ENCODE measurements around the gene IER3. TPM values are rescaled to one million over a fixed set of nuclear protein-coding genes. Genes with fewer than 3 reads are reported as not detected.
A peak's percentile ranks its signal among the peaks of the same experiment; 100 is the strongest.

IER3 gene, protein sequence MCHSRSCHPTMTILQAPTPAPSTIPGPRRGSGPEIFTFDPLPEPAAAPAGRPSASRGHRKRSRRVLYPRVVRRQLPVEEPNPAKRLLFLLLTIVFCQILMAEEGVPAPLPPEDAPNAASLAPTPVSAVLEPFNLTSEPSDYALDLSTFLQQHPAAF
- 10 to 100 TPM; 16.0 to 17.0 TPM for total RNA-seq
- 1 to 10 TPM in 2 of 3 donors, under 1 TPM in 1; 0.58 to 1.8 (median 1.5) TPM for polyA plus RNA-seq
- total RNA-seq = 5.4 to 350 (median 17.4) reads per million in 6 experiments

DNA sequence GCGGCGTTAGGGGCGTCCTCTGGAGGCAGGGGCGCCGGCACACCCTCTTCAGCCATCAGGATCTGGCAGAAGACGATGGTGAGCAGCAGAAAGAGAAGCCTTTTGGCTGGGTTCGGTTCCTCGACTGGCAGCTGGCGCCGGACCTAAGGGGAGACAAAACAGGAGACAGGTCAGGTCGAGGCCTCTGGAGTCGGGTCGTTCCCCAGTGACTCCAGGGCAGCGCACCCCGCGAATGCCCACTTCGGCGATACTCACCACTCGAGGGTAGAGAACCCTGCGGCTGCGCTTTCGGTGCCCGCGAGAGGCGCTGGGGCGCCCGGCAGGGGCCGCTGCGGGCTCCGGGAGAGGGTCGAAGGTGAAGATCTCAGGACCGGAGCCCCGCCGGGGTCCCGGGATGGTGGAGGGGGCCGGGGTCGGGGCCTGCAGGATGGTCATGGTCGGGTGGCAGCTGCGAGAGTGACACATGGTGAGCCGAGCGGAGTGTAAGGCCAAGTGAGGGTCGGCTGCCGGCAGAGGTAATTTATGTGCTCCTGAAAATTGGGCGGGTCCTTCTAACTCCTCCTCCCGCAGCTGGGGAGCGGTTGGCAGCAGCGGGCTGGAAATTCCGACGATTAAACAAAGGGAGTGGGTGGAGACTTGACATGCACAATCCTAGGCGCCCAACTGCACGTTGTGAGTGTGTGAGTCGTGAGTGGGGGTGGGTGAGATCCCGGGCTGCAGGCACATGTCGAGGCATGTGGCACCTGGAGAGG lies at the start of gene IER3:
Gene IER3, minus strand, starts transcription at position 494 of the 752 bp plus-strand sequence. Its CDS starts 29 bp downstream, at position 465.
- H3K27me3 Mint-ChIP-seq = no peaks in the 10 kb centered on the region
- POLR2A ChIA-PET = interaction anchor here (0.7 to 2.3 kb wide), 15 partner anchors 10 to 140 kb away, joined by 3 to 10 read pairs (median 5); partner anchors contain the start of gene DDR1
- H3K27ac Mint-ChIP-seq = peak within 1 kb of the TSS; percentile 89 to 96 (median 92)
- H3K36me3 Mint-ChIP-seq = peaks cover 0 to 17% (median 8%) of the 10 kb centered on the region in 3 donors
- ATAC-seq = peak; percentile 70
- DNase-seq = peak; percentile 33 to 75 (median 64)
- peaks cover 41 to 66% (median 55%) of the 10 kb centered on the region in 4 donors for H3K4me1 Mint-ChIP-seq
- H3K4me3 Mint-ChIP-seq = peak within 1 kb of the TSS; percentile 85 to 97 (median 94)
- no peaks in the 10 kb centered on the region for H3K9me3 Mint-ChIP-seq

DNA sequence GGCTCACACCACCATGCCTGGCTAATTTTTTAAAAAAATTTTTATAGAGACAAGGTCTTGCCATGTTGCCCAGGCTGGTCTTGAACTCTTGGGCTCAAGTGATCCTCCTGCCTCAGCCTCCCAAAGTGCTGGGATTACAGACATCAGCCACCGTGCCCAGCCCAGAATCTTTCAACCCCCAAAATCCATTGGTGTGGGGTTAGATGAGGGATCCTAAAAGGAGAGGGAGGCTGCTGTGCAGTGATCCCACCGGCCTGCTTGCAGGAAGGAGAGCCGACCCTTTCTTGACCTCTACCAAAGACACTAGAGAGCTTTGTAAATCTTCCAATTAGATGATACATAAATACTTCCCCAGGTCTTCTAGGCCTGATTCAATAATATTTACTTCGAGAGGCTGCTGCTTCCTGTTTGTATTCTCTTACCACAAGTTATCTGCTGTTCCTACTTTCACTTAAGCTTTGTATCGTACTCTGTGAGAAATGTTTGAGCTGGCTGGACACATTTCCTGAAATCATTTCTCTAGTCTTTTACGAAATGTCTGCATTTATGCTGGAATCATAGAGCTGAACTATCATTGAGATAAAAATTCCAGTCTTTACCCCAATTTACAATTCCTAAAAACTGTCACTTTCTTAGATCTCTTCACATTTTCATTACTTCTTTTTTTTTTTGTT lies 49.3 kb upstream of the IER3 start:
- H3K36me3 Mint-ChIP-seq = no peaks in the 10 kb centered on the region
- POLR2A ChIA-PET = interaction anchor here (0.7 to 2.5 kb wide), 15 partner anchors 9 to 112 kb away, joined by 3 to 16 read pairs (median 7); partner anchors contain the start of genes FLOT1, IER3 and MDC1
- H3K27me3 Mint-ChIP-seq = no peaks in the 10 kb centered on the region
- H3K27ac Mint-ChIP-seq = peak overlapping the region; percentile 93 to 99 (median 96)
- H3K9me3 Mint-ChIP-seq = no peaks in the 10 kb centered on the region
- peak overlapping the region; percentile 51 to 89 (median 78) for H3K4me3 Mint-ChIP-seq
- H3K4me1 Mint-ChIP-seq = peaks cover 20 to 54% (median 50%) of the 10 kb centered on the region in 4 donors
- DNase-seq (peak in 3 of 10 donors; percentile 39 to 60 (median 55)), ATAC-seq (peak; percentile 95 to 97)

DNA sequence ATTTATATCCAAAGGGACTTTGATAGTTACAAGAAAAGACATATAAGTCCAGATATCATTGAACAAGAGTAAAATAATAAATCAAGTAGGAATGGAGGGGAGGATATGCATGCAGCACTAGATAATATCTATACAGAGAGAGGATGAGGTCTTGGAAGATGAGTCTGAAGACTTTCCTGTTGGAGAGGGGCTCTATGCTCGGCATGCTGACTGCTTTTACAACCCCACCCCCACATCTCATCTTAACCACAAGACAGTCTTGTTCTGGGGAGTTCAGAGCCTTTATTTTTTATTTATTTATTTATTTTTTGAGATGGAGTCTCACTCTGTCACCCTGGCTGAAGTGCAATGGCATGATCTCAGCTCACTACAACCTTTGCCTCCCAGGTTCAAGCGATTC lies 48.4 kb upstream of the IER3 start:
- DNase-seq (no peak), ATAC-seq (no peak)
- Mint-ChIP-seq H3K27me3 (no peaks in the 10 kb centered on the region), H3K27ac (peak overlapping the region; percentile 58 to 99 (median 93)), H3K4me3 (peak overlapping the region in 8 of 10 donors; percentile 28 to 70 (median 54)), H3K4me1 (peaks cover 20 to 60% (median 55%) of the 10 kb centered on the region in 4 donors), H3K36me3 (no peaks in the 10 kb centered on the region), H3K9me3 (no peaks in the 10 kb centered on the region)
- POLR2A ChIA-PET = interaction anchor here (0.6 to 2.3 kb wide), 9 partner anchors 7 to 199 kb away, joined by 4 to 13 read pairs (median 7); partner anchors contain the start of gene IER3

DNA sequence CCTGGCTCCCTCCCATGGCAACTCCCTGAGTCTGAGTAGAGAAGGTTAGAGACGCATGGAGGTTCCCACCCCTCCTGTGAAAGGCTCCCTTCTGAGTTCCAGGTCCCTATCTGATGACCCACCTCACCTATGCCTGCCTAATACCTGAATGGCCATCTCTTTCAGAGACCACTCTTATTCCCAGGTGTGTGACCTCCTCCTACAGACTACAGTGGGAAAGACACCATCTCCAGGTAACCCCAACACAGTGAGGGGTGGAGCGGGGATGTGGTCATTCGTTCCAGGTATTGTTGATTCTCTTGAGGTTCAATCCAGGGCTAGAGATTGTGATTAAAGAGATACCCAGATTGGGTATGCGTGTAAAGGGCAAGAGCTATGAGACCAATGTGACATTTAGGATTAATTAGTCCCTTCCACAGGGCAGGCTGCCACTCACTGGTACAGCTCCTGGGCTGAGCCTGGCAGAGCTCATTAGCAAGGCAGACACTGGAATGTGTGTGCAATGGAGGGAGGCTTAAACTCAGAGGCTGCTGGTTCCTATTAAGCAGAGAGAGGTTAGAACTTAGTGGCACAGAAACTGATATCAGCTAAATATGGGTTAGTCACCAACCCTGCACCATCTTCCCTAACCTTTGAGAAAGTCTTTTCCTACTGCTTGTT lies 46.5 kb upstream of the IER3 start:
- ATAC-seq = no peak
- POLR2A ChIA-PET = interaction anchor here (1.0 to 1.1 kb wide), 2 partner anchors 32 to 69 kb away, joined by 3 read pairs; no protein-coding TSS in a partner anchor
- H3K4me3 Mint-ChIP-seq = peak overlapping the region in 1 of 10 donors; percentile 15

DNA sequence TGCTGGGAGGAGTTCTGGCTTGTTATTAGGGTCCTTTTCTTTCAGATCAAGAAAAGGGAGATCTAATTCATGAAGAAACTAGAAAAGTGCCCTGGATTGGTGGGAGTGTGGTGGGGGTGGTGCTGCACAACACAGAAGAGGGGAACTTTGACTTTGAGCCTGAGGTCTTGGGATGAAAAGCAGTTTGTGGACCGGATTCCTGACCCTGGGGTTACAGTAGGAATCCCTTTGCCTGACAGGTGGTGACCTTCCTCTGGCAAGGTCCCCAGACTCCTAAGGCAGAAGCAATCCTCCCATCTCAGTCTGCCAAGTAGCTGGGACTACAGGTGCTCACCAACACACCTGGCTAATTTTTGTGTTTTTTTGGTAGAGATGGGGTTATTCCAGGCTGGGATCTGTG lies 45.3 kb upstream of the IER3 start:
- Mint-ChIP-seq H3K27me3 (no peaks in the 10 kb centered on the region), H3K9me3 (peaks cover 0 to 2% (median 0%) of the 10 kb centered on the region in 9 donors), H3K4me3 (no peak overlapping the region), H3K27ac (peak overlapping the region in 5 of 10 donors; percentile 10 to 85 (median 33)), H3K36me3 (no peaks in the 10 kb centered on the region), H3K4me1 (peaks cover 23 to 61% (median 56%) of the 10 kb centered on the region in 4 donors)
- DNase-seq (no peak), ATAC-seq (no peak)
- POLR2A ChIA-PET = interaction anchor here (2.4 kb wide), 1 partner anchor 21 kb away, joined by 15 read pairs; no protein-coding TSS in a partner anchor

More for the DNA sequence above, 46.5 kb upstream of the IER3 start:
- Mint-ChIP-seq H3K9me3 (no peaks in the 10 kb centered on the region), H3K27me3 (no peaks in the 10 kb centered on the region), H3K4me1 (peaks cover 23 to 65% (median 63%) of the 10 kb centered on the region in 4 donors), H3K36me3 (no peaks in the 10 kb centered on the region), H3K27ac (peak overlapping the region in 9 of 10 donors; percentile 5 to 88 (median 69))
- DNase-seq = no peak

DNA sequence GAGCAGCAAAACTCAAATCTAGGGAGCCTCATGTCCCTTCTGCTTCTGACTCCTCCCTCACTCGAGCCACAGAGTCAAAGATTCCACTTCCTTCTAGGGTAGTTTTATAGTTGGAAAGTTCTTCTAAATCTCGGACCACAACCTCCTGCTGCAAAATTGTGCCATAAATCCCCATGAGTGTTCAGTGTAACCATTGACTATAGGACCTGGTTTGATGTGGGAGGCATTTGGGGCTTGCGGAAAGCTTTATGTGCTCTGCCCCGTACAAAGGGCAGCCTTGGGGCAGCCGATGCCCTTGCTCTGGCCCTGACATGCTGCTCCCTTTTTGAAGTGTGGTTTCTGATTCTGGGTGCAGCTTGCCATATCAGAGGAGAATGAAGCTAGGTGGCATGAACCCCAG lies 43.6 kb upstream of the IER3 start:
- peak overlapping the region in 3 of 10 donors; percentile 17 to 73 (median 45) for H3K4me3 Mint-ChIP-seq
- peak overlapping the region in 4 of 10 donors; percentile 4 to 49 (median 42) for H3K27ac Mint-ChIP-seq
- H3K4me1 Mint-ChIP-seq = peaks cover 17 to 48% (median 42%) of the 10 kb centered on the region in 4 donors
- POLR2A ChIA-PET = interaction anchor here (0.8 to 2.4 kb wide), 4 partner anchors 8 to 26 kb away, joined by 3 to 15 read pairs (median 4); no protein-coding TSS in a partner anchor
- no peaks in the 10 kb centered on the region for H3K27me3 Mint-ChIP-seq
- DNase-seq = no peak
- peaks cover 0 to 2% (median 0%) of the 10 kb centered on the region in 9 donors for H3K9me3 Mint-ChIP-seq
- ATAC-seq = peak in 1 of 2 donors; percentile 65
- H3K36me3 Mint-ChIP-seq = no peaks in the 10 kb centered on the region

DNA sequence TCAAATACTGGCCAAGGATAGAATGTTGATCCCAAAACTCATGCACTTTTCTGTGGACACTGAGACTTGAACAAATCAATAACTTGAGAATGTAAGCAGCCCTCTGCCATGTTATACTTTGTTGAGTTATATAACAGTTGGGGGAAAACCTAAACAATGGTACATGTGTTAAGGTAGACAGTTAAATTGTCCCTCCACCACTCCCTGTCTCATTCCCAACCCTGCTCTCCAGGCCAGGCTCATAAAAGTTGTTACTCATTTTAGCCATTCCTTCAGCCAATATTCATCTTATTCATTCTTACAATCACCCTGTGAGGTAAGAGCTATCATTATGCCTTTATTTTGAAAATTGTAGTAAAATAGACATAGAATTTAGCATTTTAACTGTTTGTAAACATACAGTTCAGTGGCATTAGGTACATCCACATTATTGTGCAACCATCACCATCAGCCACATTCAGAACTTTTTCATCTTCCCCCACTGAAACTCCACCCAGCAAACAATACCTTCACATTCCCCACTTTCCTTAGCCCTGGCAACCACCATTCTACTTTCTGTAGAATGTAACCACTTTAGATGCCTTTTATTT lies 38.2 kb upstream of the IER3 start:
- Mint-ChIP-seq H3K4me3 (peak overlapping the region in 3 of 10 donors; percentile 52 to 64 (median 58)), H3K9me3 (peaks cover 0 to 2% (median 0%) of the 10 kb centered on the region in 9 donors), H3K27ac (peak overlapping the region in 6 of 10 donors; percentile 4 to 68 (median 58)), H3K36me3 (no peaks in the 10 kb centered on the region), H3K27me3 (no peaks in the 10 kb centered on the region), H3K4me1 (peaks cover 20 to 52% (median 34%) of the 10 kb centered on the region in 4 donors)
- POLR2A ChIA-PET = interaction anchor here (1.3 to 2.0 kb wide), 3 partner anchors 11 to 18 kb away, joined by 3 to 6 read pairs (median 4); no protein-coding TSS in a partner anchor
- ATAC-seq (no peak), DNase-seq (no peak)

DNA sequence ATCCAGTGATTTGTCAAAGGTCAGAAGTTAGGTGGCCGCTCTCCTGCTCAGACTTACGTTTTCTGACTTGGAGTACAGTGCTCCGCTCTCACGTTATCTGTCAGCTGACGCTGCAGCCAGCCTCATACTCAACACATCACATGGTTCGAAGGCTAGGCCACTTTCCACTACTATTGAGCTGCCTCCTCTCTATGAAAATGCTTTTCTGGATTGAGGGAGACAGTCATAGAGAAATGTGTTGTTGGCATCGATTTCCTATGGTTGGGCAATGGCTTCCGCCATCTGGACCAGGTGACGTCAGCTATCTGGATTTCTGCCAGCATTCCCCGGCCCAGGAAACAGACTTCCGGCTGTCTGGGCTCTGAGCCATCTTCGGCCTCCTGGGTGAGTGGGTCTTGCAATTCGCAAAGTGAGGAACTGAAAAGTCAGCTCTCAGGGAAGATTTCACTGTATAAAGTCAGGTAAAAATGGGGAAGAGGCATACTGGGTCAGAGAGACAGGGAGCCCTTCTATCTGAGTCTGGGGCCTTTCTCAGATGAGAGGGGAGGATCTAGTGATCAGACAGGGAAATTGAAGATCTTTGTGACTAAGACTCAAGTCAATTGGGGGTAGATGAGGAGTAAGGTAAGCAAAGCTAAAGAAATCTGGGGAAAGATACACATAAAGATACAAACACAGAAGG lies 37.5 kb upstream of the IER3 start:
- peak in 7 of 10 donors; percentile 8 to 67 (median 22) for DNase-seq
- peak in 1 of 2 donors; percentile 63 for ATAC-seq
- H3K27ac Mint-ChIP-seq = peak overlapping the region in 7 of 10 donors; percentile 6 to 70 (median 63)
- peak overlapping the region in 7 of 10 donors; percentile 38 to 64 (median 58) for H3K4me3 Mint-ChIP-seq
- H3K4me1 Mint-ChIP-seq = peaks cover 22 to 57% (median 35%) of the 10 kb centered on the region in 4 donors
- H3K27me3 Mint-ChIP-seq = no peaks in the 10 kb centered on the region
- peaks cover 0 to 2% (median 0%) of the 10 kb centered on the region in 9 donors for H3K9me3 Mint-ChIP-seq
- POLR2A ChIA-PET = interaction anchor here (0.6 to 2.0 kb wide), 6 partner anchors 12 to 37 kb away, joined by 3 to 6 read pairs (median 4); no protein-coding TSS in a partner anchor
- no peaks in the 10 kb centered on the region for H3K36me3 Mint-ChIP-seq

DNA sequence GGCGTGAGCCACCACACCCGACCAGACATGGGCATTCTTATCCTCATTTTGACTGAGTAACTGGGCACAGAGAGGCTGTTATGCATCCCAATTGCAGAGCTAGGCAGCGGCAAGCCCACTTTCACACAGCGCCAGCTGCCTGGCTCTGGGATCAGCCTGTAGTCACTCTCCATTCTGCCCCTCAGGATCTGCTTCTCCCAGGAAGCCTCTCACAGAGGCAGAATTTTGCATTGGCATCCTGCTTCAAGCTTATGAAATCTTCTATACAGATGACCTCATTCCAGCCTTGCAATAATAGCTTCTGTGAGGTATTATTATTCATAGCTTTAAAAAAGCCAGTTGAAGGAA lies 37.0 kb upstream of the IER3 start:
- POLR2A ChIA-PET = interaction anchor here (0.6 to 2.0 kb wide), 6 partner anchors 12 to 37 kb away, joined by 3 to 6 read pairs (median 4); no protein-coding TSS in a partner anchor
- no peak for ATAC-seq
- peak overlapping the region in 2 of 10 donors; percentile 58 to 64 for H3K4me3 Mint-ChIP-seq
- peak overlapping the region in 3 of 10 donors; percentile 4 to 70 (median 54) for H3K27ac Mint-ChIP-seq
- DNase-seq = no peak
- no peaks in the 10 kb centered on the region for H3K27me3 Mint-ChIP-seq
- H3K4me1 Mint-ChIP-seq = peaks cover 19 to 52% (median 30%) of the 10 kb centered on the region in 4 donors
- no peaks in the 10 kb centered on the region for H3K36me3 Mint-ChIP-seq
- H3K9me3 Mint-ChIP-seq = peaks cover 0 to 2% (median 0%) of the 10 kb centered on the region in 9 donors

DNA sequence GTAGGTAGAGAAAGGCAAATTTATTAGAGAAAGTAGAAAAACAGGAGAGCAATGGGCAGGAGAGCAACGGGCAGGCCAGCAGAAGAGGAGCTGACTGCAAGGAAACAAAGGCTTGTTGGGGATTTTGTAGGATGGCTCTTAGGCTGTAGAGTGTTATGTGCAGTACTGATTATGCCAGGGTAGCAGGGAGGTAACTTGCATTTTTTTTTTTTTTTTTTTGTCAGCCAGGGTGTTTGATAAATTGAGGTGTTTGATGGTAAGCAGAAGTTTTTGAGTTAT lies 36.2 kb upstream of the IER3 start:
- no peak for DNase-seq
- Mint-ChIP-seq H3K4me3 (peak overlapping the region in 3 of 10 donors; percentile 1 to 65 (median 40)), H3K36me3 (no peaks in the 10 kb centered on the region), H3K4me1 (peaks cover 19 to 48% (median 26%) of the 10 kb centered on the region in 4 donors), H3K27ac (peak overlapping the region in 3 of 10 donors; percentile 2 to 22 (median 17)), H3K9me3 (peaks cover 0 to 2% (median 0%) of the 10 kb centered on the region in 9 donors), H3K27me3 (no peaks in the 10 kb centered on the region)
- no peak for ATAC-seq
- POLR2A ChIA-PET = interaction anchor here (0.7 to 0.9 kb wide), 4 partner anchors 8 to 31 kb away, joined by 3 to 4 read pairs (median 3); no protein-coding TSS in a partner anchor

Measured in naive thymus-derived CD8-positive, alpha-beta T cell (primary cell).